ENCODE results near the gene KCP. TPM values are rescaled to one million over a fixed set of nuclear protein-coding genes. Genes with fewer than 3 reads are reported as not detected.

KCP gene
- total RNA-seq, 2 donors from 2014 or later, result 0.21 TPM; not detected in 1

GRCh38 chr7:128859232-128860157 is 51.0 kb downstream of the KCP start:
- peaks cover 18% of the 10 kb centered on the region for H3K4me1 Mint-ChIP-seq (ENCODE audit: low read depth)
- no peak overlapping the region for H3K27ac Mint-ChIP-seq
- no peaks in the 10 kb centered on the region for H3K9me3 Mint-ChIP-seq
- no peak overlapping the region for H3K4me3 Mint-ChIP-seq
- peaks cover 2% of the 10 kb centered on the region in 2 donors for H3K36me3 Mint-ChIP-seq (ENCODE audit: insufficient read depth in 2 of 2)
- no peaks in the 10 kb centered on the region for H3K27me3 Mint-ChIP-seq (ENCODE audit: low read depth)
- ATAC-seq (replicated peaks in 1 of 2) (no peak), DNase-seq (no peak)

GRCh38 chr7:128858380-128859231 is 51.9 kb downstream of the KCP start:
- no peak overlapping the region for H3K27ac Mint-ChIP-seq
- no peak overlapping the region for H3K4me3 Mint-ChIP-seq

GRCh38 chr7:128856001-128856718 is 54.3 kb downstream of the KCP start:
- H3K36me3 Mint-ChIP-seq (ENCODE audit: insufficient read depth in 2 of 2), result no peaks in the 10 kb centered on the region
- H3K27me3 Mint-ChIP-seq (ENCODE audit: low read depth), result no peaks in the 10 kb centered on the region
- H3K4me3 Mint-ChIP-seq, result no peak overlapping the region
- H3K9me3 Mint-ChIP-seq, result no peaks in the 10 kb centered on the region
- DNase-seq (no peak), ATAC-seq (replicated peaks in 1 of 2) (no peak)
- H3K4me1 Mint-ChIP-seq (ENCODE audit: low read depth), result no peaks in the 10 kb centered on the region
- no peak overlapping the region for H3K27ac Mint-ChIP-seq

More at GRCh38 chr7:128858380-128859231, 51.9 kb downstream of the KCP start:
- no peaks in the 10 kb centered on the region for H3K27me3 Mint-ChIP-seq (ENCODE audit: low read depth)
- peaks cover 2% of the 10 kb centered on the region in 2 donors for H3K36me3 Mint-ChIP-seq (ENCODE audit: insufficient read depth in 2 of 2)
- no peak for DNase-seq
- H3K9me3 Mint-ChIP-seq, result no peaks in the 10 kb centered on the region
- no peak for ATAC-seq (replicated peaks in 1 of 2)
- peaks cover 11% of the 10 kb centered on the region for H3K4me1 Mint-ChIP-seq (ENCODE audit: low read depth)

GRCh38 chr7:128855559-128855958 is 55.0 kb downstream of the KCP start:
- Mint-ChIP-seq H3K27me3 (ENCODE audit: low read depth) (no peaks in the 10 kb centered on the region), H3K9me3 (no peaks in the 10 kb centered on the region), H3K36me3 (ENCODE audit: insufficient read depth in 2 of 2) (no peaks in the 10 kb centered on the region), H3K4me1 (ENCODE audit: low read depth) (no peaks in the 10 kb centered on the region), H3K27ac (no peak overlapping the region), H3K4me3 (no peak overlapping the region)
- no peak for ATAC-seq (replicated peaks in 1 of 2)
- no peak for DNase-seq

DNA sequence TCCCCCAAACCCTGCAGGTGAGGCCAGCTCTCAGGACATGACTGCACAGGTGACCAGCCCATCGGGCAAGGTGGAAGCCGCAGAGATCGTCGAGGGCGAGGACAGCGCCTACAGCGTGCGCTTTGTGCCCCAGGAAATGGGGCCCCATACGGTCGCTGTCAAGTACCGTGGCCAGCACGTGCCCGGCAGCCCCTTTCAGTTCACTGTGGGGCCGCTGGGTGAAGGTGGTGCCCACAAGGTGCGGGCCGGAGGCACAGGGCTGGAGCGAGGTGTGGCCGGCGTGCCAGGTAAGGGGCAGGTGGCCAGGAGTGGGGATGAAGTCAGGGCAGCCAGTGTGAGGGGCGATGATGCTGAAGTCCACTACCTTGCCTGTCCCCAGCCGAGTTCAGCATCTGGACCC is 56.1 kb downstream of the KCP start:
- Mint-ChIP-seq H3K36me3 (ENCODE audit: insufficient read depth in 2 of 2) (no peaks in the 10 kb centered on the region), H3K9me3 (no peaks in the 10 kb centered on the region), H3K4me1 (ENCODE audit: low read depth) (no peaks in the 10 kb centered on the region), H3K4me3 (no peak overlapping the region), H3K27me3 (ENCODE audit: low read depth) (no peaks in the 10 kb centered on the region), H3K27ac (no peak overlapping the region)
- DNase-seq, result no peak
- ATAC-seq (replicated peaks in 1 of 2), result no peak

DNA sequence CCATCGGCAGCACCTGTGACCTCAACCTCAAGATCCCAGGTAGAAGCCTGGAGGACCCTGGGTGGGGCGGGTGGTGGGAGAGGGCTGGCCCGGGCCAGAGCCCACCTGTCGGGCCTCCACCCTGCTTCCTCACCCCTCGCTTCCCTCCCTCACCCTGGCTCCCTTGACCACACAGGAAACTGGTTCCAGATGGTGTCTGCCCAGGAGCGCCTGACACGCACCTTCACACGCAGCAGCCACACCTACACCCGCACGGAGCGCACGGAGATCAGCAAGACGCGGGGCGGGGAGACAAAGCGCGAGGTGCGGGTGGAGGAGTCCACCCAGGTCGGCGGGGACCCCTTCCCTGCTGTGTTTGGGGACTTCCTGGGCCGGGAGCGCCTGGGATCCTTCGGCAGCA is 56.7 kb downstream of the KCP start:
- ATAC-seq (replicated peaks in 1 of 2) (no peak), DNase-seq (no peak)
- no peaks in the 10 kb centered on the region for H3K27me3 Mint-ChIP-seq (ENCODE audit: low read depth)
- H3K4me1 Mint-ChIP-seq (ENCODE audit: low read depth), result no peaks in the 10 kb centered on the region
- no peaks in the 10 kb centered on the region for H3K36me3 Mint-ChIP-seq (ENCODE audit: insufficient read depth in 2 of 2)
- no peak overlapping the region for H3K27ac Mint-ChIP-seq
- no peak overlapping the region for H3K4me3 Mint-ChIP-seq
- H3K9me3 Mint-ChIP-seq, result no peaks in the 10 kb centered on the region

GRCh38 chr7:128852537-128853254 is 57.8 kb downstream of the KCP start:
- ATAC-seq (replicated peaks in 1 of 2) (no peak), DNase-seq (no peak)
- Mint-ChIP-seq H3K36me3 (ENCODE audit: insufficient read depth in 2 of 2) (no peaks in the 10 kb centered on the region), H3K4me1 (ENCODE audit: low read depth) (no peaks in the 10 kb centered on the region), H3K4me3 (no peak overlapping the region), H3K9me3 (no peaks in the 10 kb centered on the region), H3K27ac (no peak overlapping the region), H3K27me3 (ENCODE audit: low read depth) (no peaks in the 10 kb centered on the region)

DNA sequence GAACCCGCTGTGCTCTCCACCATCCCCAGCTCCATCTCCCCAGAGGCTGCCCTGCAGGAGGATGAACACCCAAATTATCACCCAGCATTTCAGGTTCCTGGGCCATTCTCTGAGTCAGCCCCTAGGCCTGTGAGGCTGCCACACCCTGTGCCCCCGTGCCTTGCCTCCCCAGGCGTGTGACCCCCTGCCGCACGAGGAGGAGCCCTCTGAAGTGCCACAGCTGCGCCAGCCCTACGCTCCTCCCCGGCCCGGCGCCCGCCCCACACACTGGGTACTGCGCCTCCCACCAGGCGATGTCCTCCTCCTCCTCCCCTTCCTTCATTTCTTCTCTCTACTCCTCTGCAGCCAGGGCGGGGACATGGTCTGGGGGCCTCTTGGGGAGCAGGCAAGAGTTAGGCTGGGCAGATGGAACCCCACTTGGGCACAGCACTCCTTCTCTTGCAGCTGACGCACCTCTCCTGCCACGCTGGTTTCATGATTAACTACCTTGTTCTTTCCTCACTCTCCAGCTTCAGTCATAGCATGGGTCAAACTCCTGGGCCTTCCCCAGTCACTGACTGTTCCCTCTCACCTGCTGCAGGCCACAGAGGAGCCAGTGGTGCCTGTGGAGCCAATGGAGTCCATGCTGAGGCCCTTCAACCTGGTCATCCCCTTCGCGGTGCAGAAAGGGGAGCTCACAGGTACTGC is 60.6 kb downstream of the KCP start:
- DNase-seq (no peak), ATAC-seq (replicated peaks in 1 of 2) (no peak)

GRCh38 chr7:128849156-128849515 is 61.4 kb downstream of the KCP start:
- no peak for ATAC-seq (replicated peaks in 1 of 2)
- no peak overlapping the region for H3K27ac Mint-ChIP-seq
- H3K36me3 Mint-ChIP-seq (ENCODE audit: insufficient read depth in 2 of 2), result no peaks in the 10 kb centered on the region
- H3K4me3 Mint-ChIP-seq, result no peak overlapping the region
- no peaks in the 10 kb centered on the region for H3K9me3 Mint-ChIP-seq
- DNase-seq, result no peak
- H3K4me1 Mint-ChIP-seq (ENCODE audit: low read depth), result no peaks in the 10 kb centered on the region
- no peaks in the 10 kb centered on the region for H3K27me3 Mint-ChIP-seq (ENCODE audit: low read depth)

More for the DNA sequence above, 60.6 kb downstream of the KCP start:
- Mint-ChIP-seq H3K4me1 (ENCODE audit: low read depth) (no peaks in the 10 kb centered on the region), H3K27me3 (ENCODE audit: low read depth) (no peaks in the 10 kb centered on the region), H3K36me3 (ENCODE audit: insufficient read depth in 2 of 2) (no peaks in the 10 kb centered on the region), H3K4me3 (no peak overlapping the region), H3K9me3 (no peaks in the 10 kb centered on the region), H3K27ac (no peak overlapping the region)

- ATAC-seq (replicated peaks in 1 of 2) (no peak), DNase-seq (no peak)
- H3K9me3 Mint-ChIP-seq, result no peaks in the 10 kb centered on the region
- no peaks in the 10 kb centered on the region for H3K4me1 Mint-ChIP-seq (ENCODE audit: low read depth)
- H3K36me3 Mint-ChIP-seq (ENCODE audit: insufficient read depth in 2 of 2), result no peaks in the 10 kb centered on the region
- no peak overlapping the region for H3K4me3 Mint-ChIP-seq
- no peaks in the 10 kb centered on the region for H3K27me3 Mint-ChIP-seq (ENCODE audit: low read depth)
- no peak overlapping the region for H3K27ac Mint-ChIP-seq
Observed at GRCh38 chr7:128848289-128849155, 62.0 kb downstream of the KCP start.

GRCh38 chr7:128847721-128848211 is 62.7 kb downstream of the KCP start:
- Mint-ChIP-seq H3K9me3 (no peaks in the 10 kb centered on the region), H3K27me3 (ENCODE audit: low read depth) (no peaks in the 10 kb centered on the region), H3K36me3 (ENCODE audit: insufficient read depth in 2 of 2) (no peaks in the 10 kb centered on the region), H3K4me1 (ENCODE audit: low read depth) (no peaks in the 10 kb centered on the region), H3K4me3 (no peak overlapping the region), H3K27ac (no peak overlapping the region)
- DNase-seq (no peak), ATAC-seq (replicated peaks in 1 of 2) (no peak)
